ENCODE data around the gene IGFLR1.

Gene IGFLR1, protein sequence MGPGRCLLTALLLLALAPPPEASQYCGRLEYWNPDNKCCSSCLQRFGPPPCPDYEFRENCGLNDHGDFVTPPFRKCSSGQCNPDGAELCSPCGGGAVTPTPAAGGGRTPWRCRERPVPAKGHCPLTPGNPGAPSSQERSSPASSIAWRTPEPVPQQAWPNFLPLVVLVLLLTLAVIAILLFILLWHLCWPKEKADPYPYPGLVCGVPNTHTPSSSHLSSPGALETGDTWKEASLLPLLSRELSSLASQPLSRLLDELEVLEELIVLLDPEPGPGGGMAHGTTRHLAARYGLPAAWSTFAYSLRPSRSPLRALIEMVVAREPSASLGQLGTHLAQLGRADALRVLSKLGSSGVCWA

DNA sequence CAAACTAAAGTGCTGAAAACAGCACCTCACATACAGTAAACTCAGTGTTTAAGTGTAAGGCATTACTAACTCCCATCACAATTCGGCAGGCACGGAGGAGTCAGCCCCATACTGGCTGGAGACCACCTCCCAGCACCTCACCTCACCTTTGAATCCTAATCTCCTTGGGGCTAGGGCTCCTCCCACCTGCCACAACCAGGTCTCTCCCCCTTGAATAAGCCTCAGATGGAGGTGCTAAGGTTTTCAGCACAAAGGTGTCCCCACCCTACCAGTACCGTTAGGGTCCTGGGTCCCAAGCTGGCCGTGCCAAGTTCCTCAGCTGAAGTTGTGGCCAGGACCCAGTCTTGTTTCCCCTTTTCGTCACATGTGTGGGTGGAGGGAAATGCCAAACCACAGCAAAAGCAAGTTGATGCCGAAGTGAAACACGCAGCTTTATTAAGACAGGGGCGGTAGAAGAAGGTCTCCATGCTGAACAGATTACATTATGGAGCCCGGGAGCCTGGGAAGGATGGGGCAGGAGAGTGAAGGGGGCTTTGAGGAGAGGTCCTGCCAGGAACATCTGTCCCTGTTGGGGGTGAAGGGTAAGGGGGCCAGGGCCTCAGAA lies at the start of gene IGFLR1:
Gene IGFLR1 (minus strand): TSS at position 332 of the 604 bp plus-strand sequence. CDS start 1,272 bp downstream, outside the sequence.
- DNase-seq (ENCODE audit: low read depth) = no peak

DNA sequence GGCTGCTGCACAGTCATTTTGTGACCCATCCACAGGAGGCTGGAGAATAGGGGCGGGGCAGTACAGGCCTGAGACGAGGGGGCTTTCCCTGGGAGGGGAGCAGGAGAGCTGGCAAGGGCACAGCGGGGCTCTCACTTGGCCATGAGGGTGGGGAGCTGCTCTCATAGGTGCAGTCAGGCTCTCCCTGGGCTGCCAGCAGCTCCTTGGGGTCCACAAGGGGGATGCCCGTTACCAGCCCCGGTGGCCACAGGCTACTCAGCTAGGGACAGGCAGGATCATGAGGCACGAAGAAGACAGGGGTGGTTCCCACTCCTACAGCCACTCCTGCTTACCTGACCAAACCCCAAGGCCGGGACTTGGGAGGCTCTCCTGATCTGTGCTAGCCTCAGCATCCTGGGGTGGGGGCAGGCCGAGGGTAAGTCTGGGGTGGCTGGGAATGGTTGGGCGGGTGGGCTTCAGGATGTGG lies 49.6 kb upstream of the IGFLR1 start:
- DNase-seq (ENCODE audit: low read depth) = no peak

DNA sequence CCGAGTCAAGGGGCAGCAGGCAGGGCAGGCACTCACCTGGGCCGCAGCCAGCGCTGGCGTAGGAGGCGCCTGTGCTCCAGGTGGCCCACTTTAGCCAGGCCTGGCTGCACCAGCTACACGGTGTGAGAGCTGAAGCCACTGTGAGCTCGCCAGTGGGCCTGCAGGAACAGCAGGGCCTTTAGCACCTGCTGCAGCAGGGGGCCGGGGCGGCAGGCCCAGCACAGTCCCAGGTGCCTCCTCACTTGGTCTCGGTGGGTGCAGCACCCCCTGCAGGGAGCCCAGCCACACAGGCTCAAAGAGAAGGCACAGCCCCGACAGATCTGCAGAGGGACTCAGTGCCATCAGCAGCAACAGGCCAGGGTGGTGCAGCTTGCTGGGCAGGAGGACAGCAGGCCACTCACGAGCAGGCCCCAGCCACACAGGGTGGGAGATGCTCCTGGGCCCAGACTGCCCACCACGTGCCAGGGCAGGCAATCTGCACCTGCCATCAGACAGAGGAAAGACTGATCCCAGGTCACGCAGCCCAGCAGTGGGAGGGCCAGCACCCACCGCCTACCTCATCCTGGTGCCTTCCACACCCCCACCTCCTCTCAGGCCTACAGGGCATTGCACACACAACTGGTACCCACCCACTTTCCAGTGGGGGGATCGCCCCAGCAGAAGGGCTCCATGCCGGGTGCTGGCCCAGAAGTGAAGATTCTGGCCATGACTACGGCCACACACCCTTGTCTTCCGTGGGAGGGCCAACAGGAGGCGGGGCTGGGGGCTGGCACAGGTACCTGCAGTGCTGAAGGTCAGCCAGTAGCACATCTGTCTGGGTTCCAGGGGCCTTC lies 48.9 kb upstream of the IGFLR1 start:
- DNase-seq (ENCODE audit: low read depth) = no peak

DNA sequence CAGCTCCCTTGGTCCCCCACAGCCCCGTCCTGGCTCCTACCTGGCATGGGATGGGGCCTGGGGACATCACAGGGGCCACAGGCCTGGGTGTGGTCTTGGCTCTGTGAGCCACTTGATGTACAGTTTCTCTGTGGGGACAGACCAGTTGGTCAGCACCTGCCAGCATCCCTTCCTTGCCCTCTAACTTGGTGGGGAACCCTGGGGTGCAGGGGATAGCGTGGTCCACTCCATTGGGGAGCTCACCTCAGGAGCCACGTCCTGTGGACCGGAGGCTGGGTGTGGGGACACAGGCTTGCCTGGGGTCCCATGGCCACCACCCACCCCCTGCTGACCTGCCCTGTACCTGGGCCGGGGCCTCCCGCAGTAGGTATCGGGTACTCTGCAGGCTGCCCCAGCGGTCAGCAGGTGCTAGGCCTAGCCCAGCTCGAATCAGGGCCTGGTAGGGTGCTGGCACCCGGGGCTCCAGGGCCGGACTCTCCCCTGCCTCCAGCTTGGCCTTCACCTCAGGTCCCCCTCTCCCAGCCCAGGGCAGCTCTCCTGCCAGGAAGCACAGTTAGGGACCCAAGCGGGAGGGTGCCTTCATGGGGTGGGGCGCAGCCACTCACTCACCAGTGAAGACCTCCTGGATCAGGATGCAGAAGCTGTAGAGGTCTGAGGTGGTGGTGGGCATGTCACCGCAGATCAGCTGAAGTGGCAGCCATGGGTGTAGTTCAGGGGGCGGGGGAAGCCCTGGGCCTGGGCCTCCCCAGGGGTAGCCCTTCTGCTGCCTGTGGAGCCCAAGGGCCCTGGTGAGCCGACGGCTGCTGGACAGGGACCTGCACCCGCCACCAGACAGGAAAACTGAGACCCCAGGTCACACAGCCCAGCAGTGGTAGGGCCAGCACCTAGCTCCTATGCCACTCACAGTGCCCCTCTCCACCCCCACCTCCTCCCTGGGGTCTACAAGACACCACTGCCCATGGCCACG lies 48.0 kb upstream of the IGFLR1 start:
- no peak for DNase-seq (ENCODE audit: low read depth)

DNA sequence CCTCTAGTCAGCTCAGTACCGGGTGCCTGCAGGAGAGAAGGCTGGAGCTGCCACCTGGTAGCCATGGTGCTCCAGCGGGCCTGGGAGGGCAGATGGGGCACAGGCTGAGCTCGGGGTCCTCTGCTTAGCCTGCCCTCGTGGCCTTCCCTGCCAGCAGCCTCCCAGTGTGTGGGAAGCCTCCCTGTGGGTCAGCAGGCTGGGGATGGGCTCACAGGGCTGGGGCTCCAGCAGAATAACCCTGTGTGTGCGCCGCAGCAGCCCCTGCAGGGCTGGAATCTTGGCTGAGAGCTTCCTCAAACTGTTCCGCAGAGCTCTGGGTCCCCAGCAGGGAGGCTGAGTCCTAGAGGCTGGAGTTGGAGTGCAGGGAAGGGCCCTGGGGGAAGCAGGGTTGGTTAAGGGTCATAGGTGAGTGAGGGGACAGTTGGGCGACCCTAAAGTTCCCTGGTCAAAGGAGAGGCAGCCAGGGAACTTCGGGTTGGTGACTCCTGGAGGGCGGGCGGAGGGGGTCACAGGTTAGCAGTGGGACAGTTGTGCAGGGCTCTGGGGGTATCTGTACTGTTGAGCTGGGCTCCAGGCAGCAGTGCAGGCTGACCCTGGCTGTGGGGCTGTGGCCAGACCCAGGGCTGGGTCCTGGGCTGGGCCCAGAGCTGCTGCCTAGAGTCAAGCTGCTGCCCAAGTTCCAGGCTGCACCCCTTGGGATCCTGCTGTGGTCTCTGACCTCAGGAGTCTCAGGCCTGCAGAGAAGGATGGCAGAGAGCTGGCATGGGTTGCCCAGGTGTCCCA lies 47.1 kb upstream of the IGFLR1 start:
- DNase-seq (ENCODE audit: low read depth) = no peak

DNA sequence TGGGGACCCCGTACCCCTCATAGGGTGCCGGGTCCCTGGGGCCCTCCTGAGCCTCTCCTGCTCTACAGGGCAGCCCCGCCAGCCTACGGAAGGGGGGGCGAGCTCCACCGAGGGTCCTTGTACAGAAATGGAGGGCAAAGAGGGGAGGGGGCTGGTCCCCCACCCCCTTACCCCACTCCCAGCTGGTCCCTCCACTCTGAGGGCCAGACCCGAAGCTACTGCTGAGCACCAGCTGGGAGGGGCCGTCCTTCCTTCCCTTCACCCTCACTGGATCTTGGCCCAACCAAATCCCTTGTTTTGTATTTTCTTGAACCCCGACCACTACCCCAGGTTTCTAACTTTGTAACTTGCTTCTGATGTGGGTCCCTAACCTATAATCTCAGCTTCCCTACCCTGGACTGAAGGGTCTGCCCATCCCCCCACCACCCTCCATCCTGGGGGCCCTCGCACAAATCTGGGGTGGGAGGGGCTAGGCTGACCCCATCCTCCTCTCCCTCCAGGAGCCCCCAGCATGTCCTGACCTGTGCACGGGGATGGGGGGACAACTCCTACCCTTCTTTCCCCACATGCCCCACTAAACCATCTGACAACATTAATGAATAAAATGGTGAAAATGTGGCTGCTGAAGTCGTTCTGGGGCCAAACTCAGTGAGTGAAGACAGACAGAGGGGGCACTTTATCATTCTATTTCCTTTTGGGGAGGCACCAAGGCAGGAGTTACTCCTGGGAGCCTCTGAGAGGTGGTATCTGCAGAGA lies 46.1 kb upstream of the IGFLR1 start:
- no peak for DNase-seq (ENCODE audit: low read depth)

DNA sequence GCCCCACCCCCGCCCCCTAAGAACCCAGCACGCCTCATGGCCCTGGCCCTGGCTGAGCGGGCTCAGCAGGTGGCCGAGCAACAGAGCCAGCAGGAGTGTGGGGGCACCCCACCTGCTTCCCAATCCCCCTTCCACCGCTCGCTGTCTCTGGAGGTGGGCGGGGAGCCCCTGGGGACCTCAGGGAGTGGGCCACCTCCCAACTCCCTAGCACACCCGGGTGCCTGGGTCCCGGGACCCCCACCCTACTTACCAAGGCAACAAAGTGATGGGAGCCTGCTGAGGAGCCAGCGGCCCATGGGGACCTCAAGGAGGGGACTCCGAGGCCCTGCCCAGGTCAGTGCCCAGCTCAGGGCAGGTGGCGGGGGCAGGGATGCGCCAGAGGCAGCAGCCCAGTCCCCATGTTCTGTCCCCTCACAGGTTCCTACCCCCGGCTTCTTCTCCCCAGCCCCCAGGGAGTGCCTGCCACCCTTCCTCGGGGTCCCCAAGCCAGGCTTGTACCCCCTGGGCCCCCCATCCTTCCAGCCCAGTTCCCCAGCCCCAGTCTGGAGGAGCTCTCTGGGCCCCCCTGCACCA lies 45.1 kb upstream of the IGFLR1 start:
- no peak for DNase-seq (ENCODE audit: low read depth)

DNA sequence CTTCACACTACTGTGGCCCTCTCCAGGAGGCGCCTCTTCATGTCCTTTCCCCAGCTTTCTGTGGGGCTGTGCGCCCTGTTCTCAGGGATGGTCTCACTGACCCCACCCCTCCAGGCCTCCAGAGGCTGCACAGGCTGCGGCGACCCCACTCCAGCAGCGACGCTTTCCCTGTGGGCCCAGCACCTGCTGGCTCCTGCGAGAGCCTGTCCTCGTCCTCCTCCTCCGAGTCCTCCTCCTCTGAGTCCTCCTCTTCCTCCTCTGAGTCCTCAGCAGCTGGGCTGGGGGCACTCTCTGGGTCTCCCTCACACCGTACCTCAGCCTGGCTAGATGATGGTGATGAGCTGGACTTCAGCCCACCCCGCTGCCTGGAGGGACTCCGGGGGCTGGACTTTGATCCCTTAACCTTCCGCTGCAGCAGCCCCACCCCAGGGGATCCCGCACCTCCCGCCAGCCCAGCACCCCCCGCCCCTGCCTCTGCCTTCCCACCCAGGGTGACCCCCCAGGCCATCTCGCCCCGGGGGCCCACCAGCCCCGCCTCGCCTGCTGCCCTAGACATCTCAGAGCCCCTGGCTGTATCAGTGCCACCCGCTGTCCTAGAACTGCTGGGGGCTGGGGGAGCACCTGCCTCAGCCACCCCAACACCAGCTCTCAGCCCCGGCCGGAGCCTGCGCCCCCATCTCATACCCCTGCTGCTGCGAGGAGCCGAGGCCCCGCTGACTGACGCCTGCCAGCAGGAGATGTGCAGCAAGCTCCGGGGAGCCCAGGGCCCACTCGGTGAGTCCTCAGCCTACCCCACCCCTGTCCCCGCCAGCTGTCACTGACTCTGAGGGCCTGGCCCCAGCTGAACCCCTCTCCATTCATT lies 44.3 kb upstream of the IGFLR1 start:
- no peak for DNase-seq (ENCODE audit: low read depth)

DNA sequence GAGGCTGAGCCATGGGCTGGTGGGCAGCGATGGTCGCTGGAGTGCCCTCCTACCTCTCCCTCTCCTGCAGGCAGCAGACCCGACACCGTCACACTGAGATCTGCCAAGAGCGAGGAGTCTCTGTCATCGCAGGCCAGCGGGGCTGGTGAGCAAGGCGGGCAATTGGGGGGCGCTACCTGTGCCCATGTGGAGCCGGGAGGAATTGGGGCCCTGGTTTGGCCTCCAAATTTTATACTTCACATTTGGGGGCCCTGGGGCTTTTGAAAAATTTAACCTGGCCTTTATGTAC lies 43.0 kb upstream of the IGFLR1 start:
- DNase-seq (ENCODE audit: low read depth) = no peak

DNA sequence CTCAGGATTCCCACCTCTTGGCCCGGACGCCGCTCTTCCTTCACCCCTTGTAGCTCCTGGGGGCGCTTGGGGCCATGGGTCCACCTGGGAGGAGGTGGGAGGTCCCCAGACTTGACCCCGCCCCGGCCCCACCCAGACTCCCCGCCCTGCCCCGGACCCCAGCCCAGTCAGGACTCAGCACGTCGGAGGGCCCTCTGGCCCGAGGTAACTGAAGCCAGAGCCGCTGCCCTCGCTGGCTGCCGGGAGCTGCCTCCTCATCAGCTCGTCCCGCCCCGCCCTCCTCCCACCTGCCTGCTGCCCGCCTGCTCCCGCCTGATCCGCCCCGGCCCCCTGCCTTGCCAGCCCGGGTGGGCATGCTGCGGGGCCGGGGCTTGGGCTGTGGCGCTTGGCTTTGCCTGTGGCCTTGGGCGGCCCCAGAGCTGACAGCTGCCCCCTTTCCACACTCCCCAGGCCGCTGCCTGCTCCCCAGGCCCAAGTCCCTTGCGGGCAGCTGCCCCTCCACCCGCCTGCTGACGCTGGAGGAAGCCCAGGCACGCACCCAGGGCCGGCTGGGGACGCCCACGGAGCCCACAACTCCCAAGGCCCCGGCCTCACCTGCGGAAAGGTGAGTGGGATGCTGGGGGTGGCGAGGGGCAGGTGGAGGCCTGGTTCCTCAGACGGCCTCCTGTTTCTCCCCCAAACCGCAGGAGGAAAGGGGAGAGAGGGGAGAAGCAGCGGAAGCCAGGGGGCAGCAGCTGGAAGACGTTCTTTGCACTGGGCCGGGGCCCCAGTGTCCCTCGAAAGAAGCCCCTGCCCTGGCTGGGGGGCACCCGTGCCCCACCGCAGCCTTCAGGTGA lies 42.5 kb upstream of the IGFLR1 start:
- DNase-seq (ENCODE audit: low read depth) = no peak

DNA sequence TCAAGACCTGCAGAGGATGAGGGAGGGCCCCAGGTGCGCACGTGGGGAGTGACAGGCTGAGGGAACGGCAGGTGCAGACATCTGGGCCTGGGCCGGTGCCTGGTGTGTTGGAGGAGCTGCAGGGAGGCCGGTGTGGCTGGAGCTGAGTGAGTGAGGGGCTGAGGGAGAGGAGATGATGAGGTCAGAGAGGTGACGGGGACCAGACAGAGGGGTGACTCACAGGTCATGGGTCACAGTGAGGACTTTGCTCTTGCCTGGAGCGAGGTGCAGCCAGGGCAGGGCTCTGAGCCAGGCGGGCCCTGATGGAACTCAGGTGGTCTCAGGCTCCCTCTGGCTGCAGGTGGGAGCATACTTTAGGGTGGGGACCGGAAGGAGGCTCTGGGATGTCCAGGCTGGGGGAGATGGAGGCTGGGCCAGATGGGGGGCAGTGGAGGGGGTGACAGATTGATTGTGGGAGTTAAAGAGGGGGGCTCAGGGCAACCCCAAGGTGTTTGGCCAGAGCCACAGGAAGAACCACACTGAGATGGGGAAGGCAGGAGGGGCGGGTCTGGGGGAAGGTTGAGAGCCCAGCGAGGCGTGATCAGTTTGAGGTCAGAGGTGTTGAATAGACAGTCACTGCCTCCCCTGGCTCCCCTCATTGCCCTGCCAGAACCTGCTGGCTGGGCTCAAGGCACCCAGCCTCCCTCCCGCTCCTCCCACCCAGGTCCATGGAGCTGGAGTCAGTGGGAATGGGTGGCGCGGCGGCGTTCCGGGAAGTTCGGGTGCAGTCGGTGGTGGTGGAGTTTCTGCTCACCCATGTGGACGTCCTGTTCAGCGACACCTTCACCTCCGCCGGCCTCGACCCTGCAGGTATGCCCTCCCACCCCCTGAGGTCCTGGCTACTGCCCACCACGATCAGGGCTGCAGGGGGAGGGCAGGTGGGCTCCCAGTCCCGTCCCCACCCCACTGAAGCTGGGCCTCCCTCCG lies 41.5 kb upstream of the IGFLR1 start:
- DNase-seq (ENCODE audit: low read depth) = no peak

DNA sequence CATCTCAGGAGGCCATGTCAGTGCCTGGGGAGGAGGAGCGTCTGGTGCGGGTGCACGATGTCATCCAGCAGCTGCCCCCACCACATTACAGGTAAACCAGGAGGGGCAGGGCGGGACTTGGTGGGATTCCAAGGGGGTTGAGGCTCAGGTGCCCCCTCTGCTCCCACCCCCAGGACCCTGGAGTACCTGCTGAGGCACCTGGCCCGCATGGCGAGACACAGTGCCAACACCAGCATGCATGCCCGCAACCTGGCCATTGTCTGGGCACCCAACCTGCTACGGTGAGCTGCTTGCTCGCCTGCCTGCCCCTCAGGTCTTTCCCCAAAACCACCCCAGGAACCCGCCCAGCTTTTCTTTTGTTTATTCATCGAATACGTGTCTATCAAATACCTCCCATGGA lies 40.3 kb upstream of the IGFLR1 start:
- DNase-seq (ENCODE audit: low read depth) = no peak

DNA sequence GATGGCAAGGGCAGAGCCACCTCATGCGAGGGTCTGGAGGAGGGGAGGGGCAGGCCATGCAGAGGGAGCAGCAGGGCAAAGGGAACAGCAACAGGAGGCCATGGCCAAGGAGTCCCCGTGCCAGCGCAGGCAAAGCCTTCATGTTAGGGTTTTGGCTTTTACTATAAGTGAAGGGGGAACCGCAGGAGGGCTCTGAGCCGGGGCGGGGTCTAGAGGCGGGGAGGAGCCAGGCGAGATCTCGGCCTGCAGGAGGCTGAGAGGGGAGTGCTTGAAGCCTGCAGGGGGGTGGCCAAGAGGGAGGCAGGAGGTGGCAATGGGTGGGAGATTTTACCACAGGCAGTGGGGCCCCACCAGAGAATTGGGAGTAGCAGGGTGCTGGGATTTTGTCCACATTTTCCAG lies 39.4 kb upstream of the IGFLR1 start:
- DNase-seq (ENCODE audit: low read depth) = no peak

DNA sequence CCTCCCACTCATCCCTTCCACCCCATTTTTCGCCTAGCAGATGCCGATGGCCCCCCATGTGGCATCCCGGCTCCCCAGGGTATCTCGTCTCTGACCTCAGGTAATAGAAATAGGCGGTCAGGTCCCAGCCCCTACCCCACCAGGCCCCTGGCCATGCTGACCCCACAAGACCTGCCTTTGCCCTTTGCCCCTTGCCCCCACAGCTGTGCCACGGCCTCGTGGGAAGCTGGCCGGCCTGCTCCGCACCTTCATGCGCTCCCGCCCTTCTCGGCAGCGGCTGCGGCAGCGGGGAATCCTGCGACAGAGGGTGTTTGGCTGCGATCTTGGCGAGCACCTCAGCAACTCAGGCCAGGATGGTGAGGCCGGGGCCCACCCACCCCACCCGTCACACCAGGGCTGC lies 38.5 kb upstream of the IGFLR1 start:
- DNase-seq (ENCODE audit: low read depth) = no peak

DNA sequence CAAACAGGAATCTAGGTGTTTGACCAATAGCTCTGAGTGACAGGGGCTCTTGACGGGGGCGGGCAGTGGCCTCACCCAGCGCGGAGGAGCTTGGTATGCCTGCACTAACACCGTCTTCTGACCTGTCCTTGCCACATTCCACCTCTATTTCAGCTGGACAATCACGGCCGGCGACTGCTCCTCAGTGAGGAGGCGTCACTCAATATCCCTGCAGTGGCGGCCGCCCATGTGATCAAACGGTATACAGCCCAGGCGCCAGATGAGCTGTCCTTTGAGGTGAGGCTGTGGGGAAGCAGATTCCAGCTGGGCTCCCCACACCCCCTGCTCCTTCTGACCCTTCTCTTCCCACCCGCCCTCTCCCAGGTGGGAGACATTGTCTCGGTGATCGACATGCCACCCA lies 37.8 kb upstream of the IGFLR1 start:
- no peak for DNase-seq (ENCODE audit: low read depth)

DNA sequence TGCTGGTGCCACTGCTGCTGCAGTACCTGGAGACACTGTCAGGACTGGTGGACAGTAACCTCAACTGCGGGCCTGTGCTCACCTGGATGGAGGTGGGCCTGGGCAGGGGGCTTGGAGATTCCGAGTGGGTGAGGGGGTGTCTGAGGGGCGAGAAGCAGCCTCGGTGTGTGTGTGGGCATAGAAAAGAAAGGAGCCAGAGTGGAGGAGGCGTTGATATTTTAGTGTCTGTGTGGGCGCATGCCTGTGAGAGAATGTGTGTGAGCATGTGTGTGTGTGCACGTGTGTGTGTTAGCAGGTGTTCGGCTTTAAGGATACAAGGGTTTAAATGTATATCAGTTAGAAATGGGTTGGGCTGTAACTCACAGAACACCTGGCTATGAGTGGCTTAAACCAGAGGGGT lies 36.8 kb upstream of the IGFLR1 start:
- no peak for DNase-seq (ENCODE audit: low read depth)

DNA sequence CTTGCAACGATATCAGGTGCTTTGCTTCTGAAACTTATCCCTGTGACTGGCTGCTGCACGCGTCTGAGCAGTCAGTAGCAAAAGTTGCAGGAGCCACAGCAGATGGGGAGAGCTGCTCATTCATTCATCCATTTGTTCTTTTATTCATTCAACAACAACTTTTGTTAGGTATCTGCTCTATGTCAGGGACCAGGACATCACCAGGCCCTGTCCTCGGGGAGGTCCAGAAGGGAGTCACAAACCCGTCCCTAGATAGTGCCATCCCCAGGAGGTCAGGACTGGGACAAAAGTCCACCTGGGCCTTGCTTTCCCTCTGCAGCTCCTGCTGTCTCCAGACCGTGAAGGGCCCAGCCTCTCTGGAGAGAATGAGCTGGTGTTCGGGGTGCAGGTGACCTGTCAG lies 35.7 kb upstream of the IGFLR1 start:
- DNase-seq (ENCODE audit: low read depth) = no peak

Measured in stromal cell of bone marrow (primary cell).